Measurements from ENCODE around the gene SLC28A1.

SLC28A1 gene

GRCh38 chr15:84953726-84954125 lies 69.3 kb downstream of the SLC28A1 start:
- TF ChIP-seq MAX (IDR thresholded peaks at IDR 0.05; ENCODE audit: low read depth, low read length) (no peak), POLR2A (IDR thresholded peaks at IDR 0.05; ENCODE audit: extremely low read depth, insufficient read length) (no peak), CTCF (IDR thresholded peaks at IDR 0.05; ENCODE audit: low read depth, low read length) (no peak), MYC (IDR thresholded peaks at IDR 0.05; ENCODE audit: low read depth, low read length) (no peak)
- no peak overlapping the region for H3K4me3 ChIP-seq (ENCODE audit: low read depth, low read length)
- no peak for DNase-seq (ENCODE audit: low read depth)

GRCh38 chr15:84955089-84955848 lies 70.8 kb downstream of the SLC28A1 start:
- H3K4me3 ChIP-seq (ENCODE audit: low read depth, low read length): no peak overlapping the region
- TF ChIP-seq MYC (IDR thresholded peaks at IDR 0.05; ENCODE audit: low read depth, low read length) (no peak), CTCF (IDR thresholded peaks at IDR 0.05; ENCODE audit: low read depth, low read length) (peak; percentile 62)
- peak; percentile 32 for DNase-seq (ENCODE audit: low read depth)

- no peak overlapping the region for H3K4me3 ChIP-seq (ENCODE audit: low read depth, low read length)
- DNase-seq (ENCODE audit: low read depth): no peak
- TF ChIP-seq CTCF (IDR thresholded peaks at IDR 0.05; ENCODE audit: low read depth, low read length) (no peak), MYC (IDR thresholded peaks at IDR 0.05; ENCODE audit: low read depth, low read length) (no peak)
These were observed 71.7 kb downstream of the SLC28A1 start for GRCh38 chr15:84956199-84956598.

- TF ChIP-seq MYC (IDR thresholded peaks at IDR 0.05; ENCODE audit: low read depth, low read length) (no peak), MAX (IDR thresholded peaks at IDR 0.05; ENCODE audit: low read depth, low read length) (no peak), POLR2A (IDR thresholded peaks at IDR 0.05; ENCODE audit: extremely low read depth, insufficient read length) (no peak), CTCF (IDR thresholded peaks at IDR 0.05; ENCODE audit: low read depth, low read length) (no peak)
- no peak overlapping the region for H3K4me3 ChIP-seq (ENCODE audit: low read depth, low read length)
- DNase-seq (ENCODE audit: low read depth): no peak
These were observed 76.1 kb downstream of the SLC28A1 start for GRCh38 chr15:84960391-84961113.

- H3K4me3 ChIP-seq (ENCODE audit: low read depth, low read length): no peak overlapping the region
- no peak for DNase-seq (ENCODE audit: low read depth)
- TF ChIP-seq POLR2A (IDR thresholded peaks at IDR 0.05; ENCODE audit: extremely low read depth, insufficient read length) (no peak), MAX (IDR thresholded peaks at IDR 0.05; ENCODE audit: low read depth, low read length) (no peak), CTCF (IDR thresholded peaks at IDR 0.05; ENCODE audit: low read depth, low read length) (no peak), MYC (IDR thresholded peaks at IDR 0.05; ENCODE audit: low read depth, low read length) (no peak)
These were observed 76.6 kb downstream of the SLC28A1 start for GRCh38 chr15:84961114-84961452.

GRCh38 chr15:84961707-84962106 lies 77.2 kb downstream of the SLC28A1 start:
- no peak overlapping the region for H3K4me3 ChIP-seq (ENCODE audit: low read depth, low read length)
- no peak for TF ChIP-seq CTCF (IDR thresholded peaks at IDR 0.05; ENCODE audit: low read depth, low read length)
- DNase-seq (ENCODE audit: low read depth): no peak
